GM21360 (cell line): ENCODE measurements around the gene P2RY8.
A peak's percentile ranks its signal among the peaks of the same experiment; 100 is the strongest.
"Not testable (repeated sequence)": the region's sequence is repeated elsewhere in the genome, so short reads cannot be mapped to it uniquely, and the experiment has no call there.

Source experiments
- ATAC-seq: cut with Tn5 transposase; IDR thresholded peaks from one replicate; pipeline ENCODE4 v1.9.1; 2021; ENCODE audit warnings: mild to moderate bottlenecking, moderate library complexity; ENCODE audit not compliant: unreplicated experiment

Gene P2RY8

GRCh38 chrX:1521459-1521956 is 15.5 kb downstream of the P2RY8 start:
- ATAC-seq: peak; percentile 80

- ATAC-seq: no peak
Observed at GRCh38 chrX:1520350-1520749, 16.6 kb downstream of the P2RY8 start.

DNA sequence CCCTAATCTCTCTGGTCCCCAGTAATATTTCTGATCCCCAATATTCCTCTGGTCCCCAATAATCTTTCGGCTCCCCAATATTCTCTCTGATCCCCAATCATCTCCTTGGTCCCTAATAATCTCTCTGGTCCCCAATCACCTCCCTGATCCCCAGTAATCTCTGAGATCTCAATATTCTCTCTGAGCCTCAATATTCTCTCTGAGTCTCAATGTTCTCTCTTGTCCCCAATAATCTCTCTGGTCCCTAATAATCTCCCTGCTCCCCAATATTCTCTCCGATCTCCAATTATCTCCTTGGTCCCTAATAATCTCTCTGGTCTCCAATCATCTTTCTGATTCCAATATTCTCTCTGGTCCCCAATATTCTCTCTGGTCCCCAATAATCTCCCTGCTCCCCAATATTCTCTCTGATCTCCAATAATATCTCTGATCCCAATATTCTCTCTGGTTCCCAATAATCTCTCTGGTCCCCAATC is 17.9 kb downstream of the P2RY8 start:
- ATAC-seq: no peak

- no peak for ATAC-seq
Observed at GRCh38 chrX:1518512-1518911, 18.5 kb downstream of the P2RY8 start.

GRCh38 chrX:1516596-1517104 is 20.3 kb downstream of the P2RY8 start:
- no peak for ATAC-seq

DNA sequence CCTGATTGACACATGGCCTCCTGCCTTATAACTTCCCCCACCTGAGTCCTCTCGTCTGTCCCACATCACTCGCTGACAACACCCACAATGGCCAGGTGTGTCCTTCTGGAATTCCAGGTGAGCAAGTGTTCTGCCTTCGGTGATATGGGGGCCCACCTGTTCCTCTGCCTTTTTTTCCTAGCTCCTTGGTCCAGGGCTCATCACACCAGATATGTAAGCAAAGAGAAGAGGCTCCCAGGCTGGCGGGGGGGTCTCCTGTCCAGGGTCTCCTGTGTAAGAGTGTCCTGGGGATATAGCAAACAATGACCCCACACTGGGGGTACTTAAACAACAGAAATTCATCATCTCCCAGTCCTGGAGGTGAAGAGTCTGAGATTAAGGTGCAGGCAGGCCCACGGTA is 25.2 kb downstream of the P2RY8 start:
- no peak for ATAC-seq

- ATAC-seq: no peak
Observed at GRCh38 chrX:1511150-1511549, 25.8 kb downstream of the P2RY8 start.

GRCh38 chrX:1507511-1508463 is 29.2 kb downstream of the P2RY8 start:
- peak; percentile 45 for ATAC-seq

GRCh38 chrX:1506916-1507315 is 30.1 kb downstream of the P2RY8 start:
- no peak for ATAC-seq

DNA sequence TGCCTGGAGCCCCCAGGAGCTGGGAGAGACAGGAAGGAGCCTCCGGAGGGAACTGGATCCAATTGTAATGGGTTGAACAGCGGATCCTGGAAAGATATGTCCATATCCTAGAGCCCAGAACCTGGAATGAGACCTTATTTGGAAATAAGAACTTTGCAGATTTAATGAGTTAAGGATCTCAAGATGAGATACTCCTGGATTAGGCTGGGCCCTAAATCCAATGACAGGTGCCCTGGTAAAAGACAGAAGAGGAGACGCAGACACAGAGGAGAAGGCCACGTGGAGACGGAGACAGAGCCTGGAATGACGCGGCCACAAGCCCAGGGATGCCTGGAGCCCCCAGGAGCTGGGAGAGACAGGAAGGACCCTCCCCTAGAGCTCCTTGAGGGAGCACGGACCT is 34.1 kb downstream of the P2RY8 start:
- no peak for ATAC-seq

- ATAC-seq: peak; percentile 57
Observed at GRCh38 chrX:1502241-1502640, 34.7 kb downstream of the P2RY8 start.

- peak; percentile 53 for ATAC-seq
Observed at GRCh38 chrX:1500701-1501624, 36.0 kb downstream of the P2RY8 start.

- ATAC-seq: no peak
Observed at GRCh38 chrX:1496076-1496475, 40.9 kb downstream of the P2RY8 start.

- ATAC-seq: peak; percentile 57
Observed at GRCh38 chrX:1493877-1494510, 43.0 kb downstream of the P2RY8 start.

DNA sequence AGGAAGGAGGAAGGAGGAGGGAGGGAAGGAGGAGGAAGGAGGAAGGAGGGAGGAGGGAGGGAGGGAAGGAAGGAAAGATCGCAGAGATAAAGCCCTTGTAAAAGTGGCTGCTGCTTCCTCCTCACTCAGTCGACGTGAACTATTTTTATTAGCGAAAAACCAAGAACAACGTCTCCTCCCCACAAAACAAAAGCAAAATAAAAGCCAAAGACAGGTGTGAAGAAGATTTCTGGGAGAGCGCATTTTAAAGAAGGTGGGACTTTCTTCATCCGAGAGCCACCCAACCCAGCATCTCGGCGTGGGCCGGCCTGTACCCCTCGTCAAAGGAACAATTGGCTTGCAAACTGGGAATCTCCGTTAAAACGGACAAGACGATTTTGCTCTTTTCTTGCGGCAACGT is 43.6 kb downstream of the P2RY8 start:
- ATAC-seq: peak; percentile 17

- no peak for ATAC-seq
Observed at GRCh38 chrX:1492421-1493012, 44.5 kb downstream of the P2RY8 start.

GRCh38 chrX:1491851-1492349 is 45.1 kb downstream of the P2RY8 start:
- peak; percentile 58 for ATAC-seq

GRCh38 chrX:1491248-1491647 is 45.7 kb downstream of the P2RY8 start:
- ATAC-seq: not testable (repeated sequence)

- not testable (repeated sequence) for ATAC-seq
Observed at GRCh38 chrX:1490723-1491122, 46.3 kb downstream of the P2RY8 start.

DNA sequence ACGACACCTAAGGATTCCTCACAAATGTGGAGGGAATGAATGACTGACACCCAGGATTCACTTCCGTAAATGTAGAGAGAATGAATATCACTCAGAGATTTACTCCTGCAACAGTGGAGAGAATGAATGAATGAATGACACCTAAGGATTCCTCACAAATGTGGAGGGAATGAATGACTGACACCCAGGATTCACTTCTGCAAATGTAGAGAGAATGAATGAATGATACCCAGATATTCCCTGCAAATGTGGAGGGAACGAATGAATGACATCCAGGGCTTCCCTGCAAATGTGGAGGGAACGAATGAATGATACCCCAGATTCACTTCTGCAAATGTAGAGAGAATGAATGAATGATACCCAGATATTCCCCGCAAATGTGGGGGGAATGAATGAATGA is 47.6 kb downstream of the P2RY8 start:
- not testable (repeated sequence) for ATAC-seq
